Kidney (tissue), 14 donors: Measurements from ENCODE around the gene OR6K6. TPM values are rescaled to one million over a fixed set of nuclear protein-coding genes. Genes with fewer than 3 reads are reported as not detected.

Experiments used
- DNase-seq, 5 donors: peaks; one replicate each; pipeline ENCODE4 v3.0.0-alpha.2; 2013 to 2020
- FAIRE-seq: peaks from 2 replicates; lab custom pipeline; 2012; peaks lifted over from hg19 to GRCh38; lab: Jason Lieb, UNC
- H3K27ac ChIP-seq, 2 donors: one replicate each; pipeline ENCODE4 v1.7.0; 2013; ENCODE audit warnings: low read depth in 2 of 2, low read length in 2 of 2, inconsistent platforms in 1 of 2
- H3K27me3 ChIP-seq: one replicate; pipeline ENCODE4 v1.7.1; 2013; ENCODE audit warnings: low read length, inconsistent platforms; ENCODE audit not compliant: control insufficient read depth, insufficient read depth
- H3K36me3 ChIP-seq, 3 donors: one replicate each; pipeline versions ENCODE4 v1.7.0 to v1.7.1; 2013; ENCODE audit warnings: low read length in 3 of 3, control low read depth in 1 of 3, inconsistent platforms in 1 of 3; ENCODE audit not compliant: insufficient read depth in 3 of 3, control insufficient read depth in 2 of 3
- H3K4me1 ChIP-seq, 3 donors: one replicate each; pipeline versions ENCODE4 v1.7.0 to v1.7.1; 2013; ENCODE audit warnings: low read length in 3 of 3, inconsistent platforms in 1 of 3, low read depth in 1 of 3; ENCODE audit not compliant: control insufficient read depth in 2 of 3, insufficient read depth in 2 of 3
- H3K4me3 ChIP-seq, 3 donors: one replicate each; pipeline versions ENCODE4 v1.7.0 to v1.8.1; 2013; ENCODE audit warnings: low read length in 3 of 3, control low read depth in 1 of 3, inconsistent platforms in 1 of 3
- H3K9ac ChIP-seq, 3 donors: one replicate each; pipeline versions ENCODE4 v1.7.0 to v1.7.1; 2013; ENCODE audit warnings: low read length in 3 of 3, control low read depth in 1 of 3, inconsistent platforms in 1 of 3
- H3K9me3 ChIP-seq, 3 donors: one replicate each; pipeline versions ENCODE4 v1.7.0 to v1.7.1; 2013; ENCODE audit warnings: low read length in 3 of 3, control low read depth in 1 of 3, inconsistent platforms in 1 of 3; ENCODE audit not compliant: control insufficient read depth in 2 of 3, insufficient read depth in 1 of 3
- intact Hi-C: fragments of 100-400 bp; cut with DNase I; formaldehyde crosslinking; loops from one replicate; pipeline ENCODE4 v1.11.1; 2022
- polyA plus RNA-seq: library from polyadenylated mRNA; stranded (reverse); fragments of 350-450 nt; fragmentation: Illumina TruSeq; extraction: RNeasy Lipid Tissue Mini Kit (QIAGEN cat#74804); gene quantifications from one replicate; pipeline ENCODE4 v1.2.3, GENCODE V29; 2014; ENCODE audit warnings: low read depth, low replicate concordance; ENCODE audit not compliant: insufficient read depth
- total RNA-seq: library from RNA; stranded (reverse); fragmentation: NEBNext Ultra II Directional; extraction: Animal tissue kit (Norgen Biotek cat#: 25700); gene quantifications from one replicate; pipeline ENCODE4 v1.2.1, GENCODE V29; 2021
- TF ChIP-seq, protein P1 (sequence below): IDR thresholded peaks from 3 replicates; pipeline ENCODE4 v1.5.1; 2012; ENCODE audit warnings: mild to moderate bottlenecking, moderate library complexity, borderline replicate concordance; ENCODE audit not compliant: insufficient read depth; ENCODE audit errors: extremely low read depth
- donor health status: control.
- donor health status: control.
- donor health status: control.
- donor health status: control.
- donor health status: control.
- donor health status: DM: yes; HTN: yes; CAD: no.
- donor health status: Normal renal cell carcinoma (clear cell type).

The OR6K6 gene
- total and polyA plus RNA-seq, 2 donors from 2014 or later = not detected

DNA sequence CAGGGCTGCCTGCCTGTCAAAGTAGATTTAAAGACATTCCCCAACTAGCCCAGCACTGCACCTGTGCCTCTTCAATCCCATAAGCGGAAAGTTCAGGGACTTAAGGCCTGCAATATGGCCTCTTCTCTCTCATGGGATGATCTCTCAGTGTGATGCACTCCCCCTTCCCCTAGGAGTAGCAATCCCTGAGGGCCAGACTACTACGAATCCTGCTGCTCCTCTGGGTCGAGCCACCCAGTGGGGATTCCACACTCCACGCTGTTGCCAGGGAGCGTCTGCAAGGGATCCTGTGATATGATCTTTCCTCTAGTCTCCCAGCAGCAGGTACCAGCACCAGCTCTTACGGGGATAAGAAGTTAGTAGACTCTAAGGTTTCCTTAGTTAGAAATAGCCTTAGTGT, 39.7 kb downstream of the OR6K6 start:
- Histone ChIP-seq H3K27me3 (no peaks in the 10 kb centered on the region), H3K4me1 (no peaks in the 10 kb centered on the region), H3K9ac (no peak overlapping the region), H3K27ac (no peak overlapping the region), H3K9me3 (no peaks in the 10 kb centered on the region), H3K36me3 (no peaks in the 10 kb centered on the region), H3K4me3 (no peak overlapping the region)
- TF ChIP-seq, protein P1, sequence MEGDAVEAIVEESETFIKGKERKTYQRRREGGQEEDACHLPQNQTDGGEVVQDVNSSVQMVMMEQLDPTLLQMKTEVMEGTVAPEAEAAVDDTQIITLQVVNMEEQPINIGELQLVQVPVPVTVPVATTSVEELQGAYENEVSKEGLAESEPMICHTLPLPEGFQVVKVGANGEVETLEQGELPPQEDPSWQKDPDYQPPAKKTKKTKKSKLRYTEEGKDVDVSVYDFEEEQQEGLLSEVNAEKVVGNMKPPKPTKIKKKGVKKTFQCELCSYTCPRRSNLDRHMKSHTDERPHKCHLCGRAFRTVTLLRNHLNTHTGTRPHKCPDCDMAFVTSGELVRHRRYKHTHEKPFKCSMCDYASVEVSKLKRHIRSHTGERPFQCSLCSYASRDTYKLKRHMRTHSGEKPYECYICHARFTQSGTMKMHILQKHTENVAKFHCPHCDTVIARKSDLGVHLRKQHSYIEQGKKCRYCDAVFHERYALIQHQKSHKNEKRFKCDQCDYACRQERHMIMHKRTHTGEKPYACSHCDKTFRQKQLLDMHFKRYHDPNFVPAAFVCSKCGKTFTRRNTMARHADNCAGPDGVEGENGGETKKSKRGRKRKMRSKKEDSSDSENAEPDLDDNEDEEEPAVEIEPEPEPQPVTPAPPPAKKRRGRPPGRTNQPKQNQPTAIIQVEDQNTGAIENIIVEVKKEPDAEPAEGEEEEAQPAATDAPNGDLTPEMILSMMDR = no peak
- FAIRE-seq (no peak), DNase-seq (no peak)
- intact Hi-C loops = no loop called here

DNA sequence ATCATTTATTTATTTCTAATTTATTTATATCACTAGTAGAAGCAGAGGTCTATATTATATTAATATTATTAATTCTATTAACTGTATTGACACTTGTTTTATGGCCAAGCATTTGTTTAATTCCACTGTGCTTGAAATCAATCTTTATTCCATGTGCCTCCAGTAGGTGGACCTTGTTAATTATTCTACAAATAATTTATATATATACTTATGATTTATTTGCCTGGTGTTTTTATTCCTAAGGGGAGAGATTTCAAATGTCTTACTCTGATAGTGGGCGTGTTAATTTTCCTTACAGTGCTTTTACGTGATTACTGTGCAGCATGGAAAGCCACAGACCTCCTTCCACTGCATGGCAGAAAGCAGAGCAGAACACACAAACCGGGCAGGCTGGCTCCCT, 44.0 kb downstream of the OR6K6 start:
- TF ChIP-seq, protein P1 = no peak

DNA sequence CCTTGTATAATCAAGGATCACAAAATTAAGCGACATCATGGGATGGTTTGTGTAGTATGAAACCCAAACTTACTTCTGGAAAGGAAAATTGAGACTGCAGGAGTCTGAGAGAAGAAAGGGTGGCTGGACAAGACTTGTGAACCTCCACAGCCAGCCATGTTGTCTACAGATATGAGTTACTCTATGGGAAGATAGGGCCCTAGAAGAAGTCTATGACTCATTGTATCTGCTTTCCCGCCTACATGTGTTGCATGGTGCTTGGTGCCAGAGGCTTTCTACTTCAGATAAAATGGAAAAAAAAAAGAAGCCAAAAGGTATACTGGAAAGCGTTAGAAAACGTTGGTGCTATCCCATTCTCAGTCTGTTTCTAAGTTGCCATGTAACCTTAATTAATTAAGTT, 45.2 kb downstream of the OR6K6 start:
- FAIRE-seq = no peak
- TF ChIP-seq, protein P1 = no peak
- Histone ChIP-seq H3K27ac (no peak overlapping the region), H3K9me3 (no peaks in the 10 kb centered on the region), H3K4me3 (no peak overlapping the region), H3K27me3 (no peaks in the 10 kb centered on the region), H3K9ac (no peak overlapping the region), H3K4me1 (no peaks in the 10 kb centered on the region), H3K36me3 (no peaks in the 10 kb centered on the region)
- intact Hi-C loops = no loop called here
- DNase-seq = no peak

More for the DNA sequence above, 44.0 kb downstream of the OR6K6 start:
- Histone ChIP-seq H3K36me3 (no peaks in the 10 kb centered on the region), H3K9me3 (no peaks in the 10 kb centered on the region), H3K27me3 (no peaks in the 10 kb centered on the region), H3K9ac (no peak overlapping the region), H3K4me1 (no peaks in the 10 kb centered on the region), H3K27ac (no peak overlapping the region), H3K4me3 (no peak overlapping the region)
- FAIRE-seq = no peak
- intact Hi-C loops = no loop called here
- no peak for DNase-seq

DNA sequence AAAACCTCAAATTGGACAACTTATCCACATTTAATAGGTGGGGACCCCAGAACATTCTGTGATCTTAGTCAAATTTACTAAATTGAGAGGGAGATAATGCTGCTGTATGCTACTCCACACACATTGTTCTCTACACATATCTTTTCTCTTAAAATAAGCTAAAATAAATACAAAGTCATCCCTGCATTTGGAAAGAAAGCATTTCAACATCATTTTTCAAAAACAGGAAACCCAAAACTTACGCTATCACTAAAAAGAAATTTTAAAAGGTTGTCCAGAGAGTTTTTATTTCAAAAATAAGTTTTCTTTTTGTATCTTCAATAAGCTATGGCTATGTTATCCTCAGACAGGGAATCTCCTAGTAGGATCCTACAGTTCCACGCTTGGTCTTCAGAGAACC, 46.0 kb downstream of the OR6K6 start:
- no peaks in the 10 kb centered on the region for H3K27me3 ChIP-seq
- no peaks in the 10 kb centered on the region for H3K36me3 ChIP-seq
- H3K9me3 ChIP-seq = no peaks in the 10 kb centered on the region
- H3K9ac ChIP-seq = no peak overlapping the region
- TF ChIP-seq, protein P1 = no peak
- H3K4me1 ChIP-seq = no peaks in the 10 kb centered on the region
- no peak overlapping the region for H3K4me3 ChIP-seq
- no peak for DNase-seq
- intact Hi-C loops = no loop called here
- FAIRE-seq = no peak
- no peak overlapping the region for H3K27ac ChIP-seq
